PC-3 (cell line): ENCODE data around the gene ACAD10. TPM values are rescaled to one million over a fixed set of nuclear protein-coding genes. Genes with fewer than 3 reads are reported as not detected.

ENCODE experiments used
- ATAC-seq: fragments of 200-7000 bp; cut with Tn5 transposase; 2 replicates; pipeline ENCODE4 v1.9.1; 2020; ENCODE audit warnings: mild to moderate bottlenecking, moderate library complexity
- BruUV-seq: library from RNA; stranded (reverse); fragments of 400-500 nt; replicated peaks from 2 replicates; lab custom pipeline; 2021; lab: Mats Ljungman, UMichigan
- CTCF ChIA-PET: fragments of 300-600 bp; sonication (Branson Sonifier 250); formaldehyde crosslinking; loops from one replicate; lab custom pipeline; 2022; ENCODE audit warnings: antibody characterized with exemption; lab: Charles Lee
- POLR2A ChIA-PET: fragments of 300-600 bp; sonication (Branson Sonifier 250); formaldehyde crosslinking; loops from one replicate; lab custom pipeline; 2022; ENCODE audit warnings: antibody characterized with exemption; ENCODE audit not compliant: unreplicated experiment; lab: Charles Lee
- DNase-seq: peaks from one replicate; pipeline ENCODE4 v3.0.0-alpha.2; 2015
- H2AFZ ChIP-seq: fragments of 300-600 bp; sonication (generic); 2 replicates; pipeline ENCODE4 v1.6.0; 2016; ENCODE audit warnings: antibody characterized with exemption, low read length
- H3F3A ChIP-seq: fragments of 300-600 bp; sonication (generic); one replicate; pipeline ENCODE4 v1.6.0; 2017; ENCODE audit warnings: antibody characterized with exemption, low read length, control low read depth, mild to moderate bottlenecking; ENCODE audit not compliant: unreplicated experiment
- H3K27ac ChIP-seq: fragments of 300-600 bp; sonication (generic); 2 replicates; pipeline ENCODE4 v1.5.1; 2016; ENCODE audit warnings: mild to moderate bottlenecking, low read length
- H3K27me3 ChIP-seq: fragments of 300-600 bp; sonication (generic); 2 replicates; pipeline ENCODE4 v1.6.1; 2016; ENCODE audit warnings: low read length, mixed read lengths
- H3K36me3 ChIP-seq: fragments of 300-600 bp; sonication (generic); 2 replicates; pipeline ENCODE4 v1.6.1; 2016; ENCODE audit warnings: low read depth, mixed run types, low read length, mixed read lengths
- H3K4me1 ChIP-seq: fragments of 300-600 bp; sonication (generic); 2 replicates; pipeline ENCODE4 v1.5.1; 2016; ENCODE audit warnings: low read length; ENCODE audit not compliant: insufficient read depth
- H3K4me2 ChIP-seq: fragments of 300-600 bp; sonication (generic); 2 replicates; pipeline ENCODE4 v1.6.0; 2016; ENCODE audit warnings: low read length
- H3K4me3 ChIP-seq: fragments of 300-600 bp; sonication (generic); 2 replicates; pipeline ENCODE4 v1.5.1; 2016; ENCODE audit warnings: mild to moderate bottlenecking, low read length, mixed read lengths
- H3K79me2 ChIP-seq: fragments of 300-600 bp; sonication (generic); 2 replicates; pipeline ENCODE4 v1.6.1; 2017; ENCODE audit warnings: low read length, mixed read lengths
- H3K9ac ChIP-seq: fragments of 300-600 bp; sonication (generic); 2 replicates; pipeline ENCODE4 v1.6.0; 2016; ENCODE audit warnings: mild to moderate bottlenecking, low read length
- H3K9me2 ChIP-seq: fragments of 300-600 bp; sonication (generic); replicated peaks from 2 replicates; pipeline ENCODE4 v1.6.1; 2016; ENCODE audit warnings: mixed run types, low read length, mixed read lengths
- H3K9me3 ChIP-seq: fragments of 300-600 bp; sonication (generic); 2 replicates; pipeline ENCODE4 v1.6.1; 2016; ENCODE audit warnings: low read length, mixed read lengths
- H4K20me1 ChIP-seq: fragments of 300-600 bp; sonication (generic); 2 replicates; pipeline ENCODE4 v1.6.1; 2016; ENCODE audit warnings: low read length, mixed read lengths
- EZH2 ChIP-seq: fragments of 300-600 bp; sonication (generic); IDR thresholded peaks from one replicate; pipeline ENCODE4 v1.6.1; 2017; ENCODE audit warnings: antibody characterized with exemption, mild to moderate bottlenecking, low read length; ENCODE audit not compliant: unreplicated experiment
- EZH2phosphoT487 ChIP-seq: fragments of 300-600 bp; sonication (generic); IDR thresholded peaks from 2 replicates; pipeline ENCODE4 v1.6.1; 2018; ENCODE audit warnings: mild to moderate bottlenecking, antibody characterized with exemption, low read length, borderline replicate concordance
- intact Hi-C: fragments of 100-400 bp; cut with micrococcal nuclease; formaldehyde crosslinking; loops from 2 replicates; pipeline ENCODE4 v1.9.0; 2023
- total RNA-seq: library from RNA; depleted of rRNA; stranded (reverse); fragments of >200 nt; gene quantifications from 2 replicates; pipeline ENCODE4 v1.2.3, GENCODE V29; 2014
- TF ChIP-seq, protein P1 (sequence below): fragments of 300-600 bp; sonication (generic); conservative IDR thresholded peaks from 2 replicates; pipeline ENCODE4 v1.5.1; 2017; ENCODE audit warnings: antibody characterized with exemption, low read depth, mild to moderate bottlenecking, low read length

Gene ACAD10
- total RNA-seq, 1 experiment from 2014 or later = 27.4 TPM

DNA sequence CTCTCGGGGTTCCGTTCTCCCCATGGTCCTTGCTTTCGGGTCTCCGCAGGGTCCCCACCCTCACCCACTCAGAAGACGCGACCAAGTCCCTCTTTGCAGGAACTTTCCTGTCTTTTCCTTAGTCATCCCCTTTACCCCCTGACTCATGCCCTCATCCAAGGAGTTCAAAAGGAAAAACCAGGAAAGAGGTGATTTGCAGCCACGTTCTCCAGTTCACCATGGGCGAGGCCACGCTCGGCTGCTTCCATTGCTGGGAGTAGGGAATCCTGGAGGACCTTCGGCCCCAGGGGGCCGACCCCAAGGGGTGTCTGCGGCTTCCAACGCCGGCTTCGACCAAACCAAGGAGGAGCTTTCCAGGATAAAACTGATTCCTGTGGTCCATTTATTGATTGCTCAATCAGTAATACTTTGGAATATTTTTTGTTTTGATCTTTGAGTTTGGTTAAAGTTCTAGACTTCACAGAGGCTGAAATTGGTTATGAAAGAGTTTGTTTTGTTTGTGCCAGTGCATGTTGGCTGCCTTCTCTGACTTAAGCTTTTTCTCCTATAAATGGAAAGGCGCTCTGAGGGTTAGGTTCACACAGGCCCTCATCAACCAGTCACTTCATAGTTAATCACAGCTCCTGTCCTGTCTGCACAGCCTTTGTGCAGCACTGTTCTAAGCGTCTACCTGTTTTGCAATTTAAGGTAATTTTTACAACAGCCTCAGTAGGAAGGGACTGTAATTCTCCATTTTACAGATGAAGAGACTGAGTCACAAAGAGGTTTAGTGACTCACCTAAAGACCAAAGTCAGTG, 81.7 kb downstream of the ACAD10 start:
- Histone ChIP-seq H3F3A (no peaks in the 10 kb centered on the region), H2AFZ (peak overlapping the region; percentile 63; the same call in 1 of the 2 replicates), H4K20me1 (no peaks in the 10 kb centered on the region), H3K27ac (no peak overlapping the region), H3K9me2 (no peaks in the 10 kb centered on the region), H3K27me3 (0 out of 2 replicates have a peak, but pooled peaks cover 3% of the 10 kb centered on the region), H3K4me2 (peak overlapping the region; percentile 74), H3K9ac (no peak overlapping the region), H3K4me3 (peak overlapping the region; percentile 56; the same call in 1 of the 2 replicates), H3K79me2 (no peaks in the 10 kb centered on the region), H3K4me1 (peaks cover 7% of the 10 kb centered on the region; the same call in 1 of the 2 replicates), H3K36me3 (no peaks in the 10 kb centered on the region), H3K9me3 (no peaks in the 10 kb centered on the region)
- ChIA-PET POLR2A (interaction anchor here (0.6 kb wide), 2 partner anchors 17 to 188 kb away, joined by 3 read pairs; no protein-coding TSS in a partner anchor), CTCF (no interaction called here)
- TSS peak; percentile 17 for BruUV-seq
- intact Hi-C loops = loop anchor here (5.0 kb wide), 1 partner anchor 45 kb away; no protein-coding TSS in a partner anchor
- ATAC-seq = no peak
- no peak for DNase-seq
- TF ChIP-seq, protein P1, sequence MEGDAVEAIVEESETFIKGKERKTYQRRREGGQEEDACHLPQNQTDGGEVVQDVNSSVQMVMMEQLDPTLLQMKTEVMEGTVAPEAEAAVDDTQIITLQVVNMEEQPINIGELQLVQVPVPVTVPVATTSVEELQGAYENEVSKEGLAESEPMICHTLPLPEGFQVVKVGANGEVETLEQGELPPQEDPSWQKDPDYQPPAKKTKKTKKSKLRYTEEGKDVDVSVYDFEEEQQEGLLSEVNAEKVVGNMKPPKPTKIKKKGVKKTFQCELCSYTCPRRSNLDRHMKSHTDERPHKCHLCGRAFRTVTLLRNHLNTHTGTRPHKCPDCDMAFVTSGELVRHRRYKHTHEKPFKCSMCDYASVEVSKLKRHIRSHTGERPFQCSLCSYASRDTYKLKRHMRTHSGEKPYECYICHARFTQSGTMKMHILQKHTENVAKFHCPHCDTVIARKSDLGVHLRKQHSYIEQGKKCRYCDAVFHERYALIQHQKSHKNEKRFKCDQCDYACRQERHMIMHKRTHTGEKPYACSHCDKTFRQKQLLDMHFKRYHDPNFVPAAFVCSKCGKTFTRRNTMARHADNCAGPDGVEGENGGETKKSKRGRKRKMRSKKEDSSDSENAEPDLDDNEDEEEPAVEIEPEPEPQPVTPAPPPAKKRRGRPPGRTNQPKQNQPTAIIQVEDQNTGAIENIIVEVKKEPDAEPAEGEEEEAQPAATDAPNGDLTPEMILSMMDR = no peak
- TF ChIP-seq EZH2phosphoT487 = no peak
- TF ChIP-seq EZH2 = no peak

DNA sequence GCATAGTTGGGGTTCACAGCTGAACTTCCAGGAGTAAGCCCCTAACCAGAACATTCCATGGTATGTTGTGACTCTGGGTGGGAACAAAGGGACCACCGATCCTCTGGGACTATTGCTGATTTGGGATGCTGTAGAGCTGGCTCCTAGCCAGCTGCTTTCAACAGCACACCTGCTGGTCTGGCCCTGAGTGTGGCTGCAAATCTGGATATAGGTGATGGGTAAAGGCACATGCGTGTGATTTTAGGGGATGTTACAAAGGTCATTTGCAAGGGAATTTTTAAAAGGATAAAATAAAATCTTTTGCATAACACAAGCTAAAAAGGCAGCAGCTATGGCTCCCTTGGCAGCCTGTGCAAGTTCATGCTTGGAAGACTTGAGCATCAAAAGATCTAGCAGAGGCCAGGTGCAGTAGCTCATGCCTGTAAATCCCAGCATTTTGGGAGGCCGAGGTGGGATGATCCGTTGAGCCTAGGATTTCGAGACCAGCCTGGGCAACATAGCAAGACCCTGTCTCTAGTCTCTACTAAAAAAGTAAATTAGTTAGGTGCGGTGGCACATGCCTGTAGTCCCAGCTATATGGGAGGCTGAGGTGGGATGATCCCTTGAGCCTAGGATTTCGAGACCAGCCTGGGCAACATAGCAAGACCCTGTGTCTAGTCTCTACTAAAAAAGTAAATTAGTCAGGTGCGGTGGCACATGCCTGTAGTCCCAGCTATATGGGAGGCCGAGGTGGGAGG, 82.5 kb downstream of the ACAD10 start:
- POLR2A ChIA-PET = interaction anchor here (0.6 kb wide), 1 partner anchor 187 kb away, joined by 3 read pairs; no protein-coding TSS in a partner anchor
- H3K4me1 ChIP-seq = peaks cover 7% of the 10 kb centered on the region; the same call in 1 of the 2 replicates
- H4K20me1 ChIP-seq = no peaks in the 10 kb centered on the region
- H3K4me2 ChIP-seq = no peak overlapping the region
- intact Hi-C loops = loop anchor here (5.0 kb wide), 1 partner anchor 44 kb away; no protein-coding TSS in a partner anchor
- no peak for ATAC-seq
- no TSS peak for BruUV-seq
- H3K9me3 ChIP-seq = no peaks in the 10 kb centered on the region
- H3K9ac ChIP-seq = no peak overlapping the region
- H3K36me3 ChIP-seq = no peaks in the 10 kb centered on the region
- H3K79me2 ChIP-seq = no peaks in the 10 kb centered on the region
- no peak for DNase-seq
- 0 out of 2 replicates have a peak, but pooled peaks cover 3% of the 10 kb centered on the region for H3K27me3 ChIP-seq
- TF ChIP-seq EZH2 = no peak
- TF ChIP-seq EZH2phosphoT487 = no peak
- TF ChIP-seq, protein P1 = no peak
- no peaks in the 10 kb centered on the region for H3K9me2 ChIP-seq
- no peaks in the 10 kb centered on the region for H3F3A ChIP-seq
- H2AFZ ChIP-seq = no peak overlapping the region
- H3K4me3 ChIP-seq = no peak overlapping the region
- CTCF ChIA-PET = no interaction called here
- no peak overlapping the region for H3K27ac ChIP-seq
